K562 (cell line): Measurements from ENCODE around the gene TSPOAP1.

Source experiments
- ATF1 ChIP-seq, 2 experiments: fragments of 450-650 bp in 1 of 2; IDR thresholded peaks; 2 replicates each; pipeline ENCODE4 v1.6.1; 2016; ENCODE audit warnings: missing compliant biosample characterization in 1 of 2, missing genetic modification characterization in 1 of 2
- CBX3 ChIP-seq, 2 experiments: IDR thresholded peaks; 1 replicate in 1 of 2; 2 replicates in 1 of 2; pipeline ENCODE4 v1.6.1; 2012; ENCODE audit warnings: inconsistent platforms in 2 of 2, low read length in 2 of 2, borderline replicate concordance in 1 of 2, control low read depth in 1 of 2
- ERF ChIP-seq: fragments of 450-650 bp; formaldehyde crosslinking; IDR thresholded peaks from 2 replicates; pipeline ENCODE4 v1.4.0; 2020; ENCODE audit warnings: mild to moderate bottlenecking, mixed read lengths
- JUN ChIP-seq, 2 experiments: sonication (generic) in 1 of 2; formaldehyde crosslinking in 1 of 2; IDR thresholded peaks; 2 replicates each; pipeline versions ENCODE4 v1.6.1 to v1.8.0; 2012 to 2022; ENCODE audit warnings: borderline replicate concordance in 2 of 2, mild to moderate bottlenecking in 2 of 2, improper control_type of control experiment in 1 of 2, low read depth in 1 of 2, low read length in 1 of 2, missing genetic modification reagents in 1 of 2
- JUND ChIP-seq, 2 experiments: IDR thresholded peaks; 2 replicates in 1 of 2; 3 replicates in 1 of 2; pipeline ENCODE4 v1.6.1; 2011; ENCODE audit warnings: borderline replicate concordance in 2 of 2, low read depth in 2 of 2, low read length in 2 of 2, improper control_type of control experiment in 1 of 2, missing biosample characterization in 1 of 2, missing genetic modification characterization in 1 of 2, missing genetic modification reagents in 1 of 2
- KAT8 ChIP-seq: fragments of 450-650 bp; IDR thresholded peaks from 2 replicates; pipeline ENCODE4 v1.6.1; 2016; ENCODE audit warnings: low read depth, mild to moderate bottlenecking
- NR1H2 ChIP-seq: sonication (generic); formaldehyde crosslinking; IDR thresholded peaks from 2 replicates; pipeline ENCODE4 v1.4.0; 2020; ENCODE audit warnings: mild to moderate bottlenecking, missing genetic modification reagents
- NR2C2 ChIP-seq, 2 experiments: fragments of 200-800 bp in 1 of 2; sonication (Bioruptor generic) in 1 of 2; sonication (generic) in 1 of 2; formaldehyde crosslinking in 1 of 2; IDR thresholded peaks; 2 replicates each; pipeline versions ENCODE4 v1.6.1 to v1.8.0; 2016 to 2022; ENCODE audit warnings: mild to moderate bottlenecking in 1 of 2, missing compliant biosample characterization in 1 of 2, missing genetic modification characterization in 1 of 2, missing genetic modification reagents in 1 of 2
- PML ChIP-seq: IDR thresholded peaks from 2 replicates; pipeline ENCODE4 v1.6.1; 2012; ENCODE audit warnings: low read length, inconsistent platforms
- TRIM28 ChIP-seq: fragments of 450-650 bp; IDR thresholded peaks from 2 replicates; pipeline ENCODE4 v1.6.1; 2017
- USF1 ChIP-seq: sonication (generic); formaldehyde crosslinking; IDR thresholded peaks from 2 replicates; pipeline ENCODE4 v1.9.0; 2022; ENCODE audit warnings: mild to moderate bottlenecking, missing genetic modification reagents
- ZNF644 ChIP-seq: fragments of 200-800 bp; sonication (Bioruptor generic); IDR thresholded peaks from 2 replicates; pipeline ENCODE4 v1.6.1; 2016; ENCODE audit warnings: low read depth, missing genetic modification characterization, missing compliant biosample characterization
- ZZZ3 ChIP-seq: fragments of 450-650 bp; IDR thresholded peaks from 2 replicates; pipeline ENCODE4 v1.6.1; 2016; ENCODE audit warnings: antibody characterized with exemption, mild to moderate bottlenecking, moderate library complexity

GRCh38 chr17:58354541-58355216 lies 26.1 kb upstream of the TSPOAP1 start:
- TF ChIP-seq USF1 (CRISPR knock-in tag): no peak
- TF ChIP-seq JUND (IDR thresholded peaks at IDR 0.05; ENCODE audit: borderline replicate concordance, low read depth, low read length): no peak
- TF ChIP-seq JUND (tag; IDR thresholded peaks at IDR 0.05; ENCODE audit: borderline replicate concordance, low read depth, low read length): no peak
- TF ChIP-seq ZZZ3: no peak
- TF ChIP-seq NR1H2 (CRISPR knock-in tag): no peak
- no peak for TF ChIP-seq JUN (IDR thresholded peaks at IDR 0.05; ENCODE audit: borderline replicate concordance, low read depth, low read length)
- TF ChIP-seq JUN (CRISPR knock-in tag; IDR thresholded peaks at IDR 0.05; ENCODE audit: borderline replicate concordance): no peak
- TF ChIP-seq CBX3 (IDR thresholded peaks at IDR 0.05; ENCODE audit: borderline replicate concordance in 1 of 2, low read length in 2 of 2): no peak
- TF ChIP-seq NR2C2 (CRISPR knock-in tag; IDR thresholded peaks at IDR 0.05): no peak
- TF ChIP-seq NR2C2 (tag; IDR thresholded peaks at IDR 0.05): no peak
- no peak for TF ChIP-seq ATF1 (CRISPR knock-in tag; IDR thresholded peaks at IDR 0.05)
- no peak for TF ChIP-seq ATF1 (tag; IDR thresholded peaks at IDR 0.05)
- no peak for TF ChIP-seq ERF (CRISPR knock-in tag)
- TF ChIP-seq TRIM28: no peak
- no peak for TF ChIP-seq KAT8
- TF ChIP-seq PML: no peak
- TF ChIP-seq ZNF644 (tag): no peak
